ENCODE measurements around the gene FRRS1L.

FRRS1L gene

DNA sequence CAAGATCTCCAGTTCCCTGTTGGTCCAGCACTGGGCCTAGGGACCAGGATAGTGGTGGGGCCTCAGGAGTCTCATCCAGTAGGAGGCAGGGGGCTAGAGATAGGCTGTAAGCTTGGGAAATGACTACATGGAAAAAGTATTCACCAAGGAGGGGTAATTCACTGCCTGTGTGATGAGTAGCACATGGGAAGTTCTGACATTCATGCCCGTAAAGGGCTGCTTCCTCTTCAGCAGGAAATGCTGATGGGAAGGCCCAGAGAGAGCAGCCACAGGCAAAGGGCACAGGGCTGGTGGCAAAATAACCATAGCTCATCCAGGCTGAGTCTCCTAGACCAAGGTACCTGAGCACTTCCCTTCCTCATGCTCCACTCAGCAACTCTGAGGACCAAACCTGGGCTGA lies 23.1 kb upstream of the FRRS1L start:
- H3K4me3 ChIP-seq (replicated peaks in 1 of 2; ENCODE audit: low read depth in 2 of 2, low read length in 2 of 2), result no peak overlapping the region
- TF ChIP-seq, protein P1, sequence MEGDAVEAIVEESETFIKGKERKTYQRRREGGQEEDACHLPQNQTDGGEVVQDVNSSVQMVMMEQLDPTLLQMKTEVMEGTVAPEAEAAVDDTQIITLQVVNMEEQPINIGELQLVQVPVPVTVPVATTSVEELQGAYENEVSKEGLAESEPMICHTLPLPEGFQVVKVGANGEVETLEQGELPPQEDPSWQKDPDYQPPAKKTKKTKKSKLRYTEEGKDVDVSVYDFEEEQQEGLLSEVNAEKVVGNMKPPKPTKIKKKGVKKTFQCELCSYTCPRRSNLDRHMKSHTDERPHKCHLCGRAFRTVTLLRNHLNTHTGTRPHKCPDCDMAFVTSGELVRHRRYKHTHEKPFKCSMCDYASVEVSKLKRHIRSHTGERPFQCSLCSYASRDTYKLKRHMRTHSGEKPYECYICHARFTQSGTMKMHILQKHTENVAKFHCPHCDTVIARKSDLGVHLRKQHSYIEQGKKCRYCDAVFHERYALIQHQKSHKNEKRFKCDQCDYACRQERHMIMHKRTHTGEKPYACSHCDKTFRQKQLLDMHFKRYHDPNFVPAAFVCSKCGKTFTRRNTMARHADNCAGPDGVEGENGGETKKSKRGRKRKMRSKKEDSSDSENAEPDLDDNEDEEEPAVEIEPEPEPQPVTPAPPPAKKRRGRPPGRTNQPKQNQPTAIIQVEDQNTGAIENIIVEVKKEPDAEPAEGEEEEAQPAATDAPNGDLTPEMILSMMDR (IDR thresholded peaks at IDR 0.05; ENCODE audit: low read depth, low read length), result no peak
- peak; percentile 7 to 36 for DNase-seq (ENCODE audit: low read depth in 2 of 2)

- TF ChIP-seq, protein P1 (IDR thresholded peaks at IDR 0.05; ENCODE audit: low read depth, low read length), result no peak
- no peak for DNase-seq (ENCODE audit: low read depth in 2 of 2)
Measured at GRCh38 chr9:109186857-109187520, 19.9 kb upstream of the FRRS1L start.

DNA sequence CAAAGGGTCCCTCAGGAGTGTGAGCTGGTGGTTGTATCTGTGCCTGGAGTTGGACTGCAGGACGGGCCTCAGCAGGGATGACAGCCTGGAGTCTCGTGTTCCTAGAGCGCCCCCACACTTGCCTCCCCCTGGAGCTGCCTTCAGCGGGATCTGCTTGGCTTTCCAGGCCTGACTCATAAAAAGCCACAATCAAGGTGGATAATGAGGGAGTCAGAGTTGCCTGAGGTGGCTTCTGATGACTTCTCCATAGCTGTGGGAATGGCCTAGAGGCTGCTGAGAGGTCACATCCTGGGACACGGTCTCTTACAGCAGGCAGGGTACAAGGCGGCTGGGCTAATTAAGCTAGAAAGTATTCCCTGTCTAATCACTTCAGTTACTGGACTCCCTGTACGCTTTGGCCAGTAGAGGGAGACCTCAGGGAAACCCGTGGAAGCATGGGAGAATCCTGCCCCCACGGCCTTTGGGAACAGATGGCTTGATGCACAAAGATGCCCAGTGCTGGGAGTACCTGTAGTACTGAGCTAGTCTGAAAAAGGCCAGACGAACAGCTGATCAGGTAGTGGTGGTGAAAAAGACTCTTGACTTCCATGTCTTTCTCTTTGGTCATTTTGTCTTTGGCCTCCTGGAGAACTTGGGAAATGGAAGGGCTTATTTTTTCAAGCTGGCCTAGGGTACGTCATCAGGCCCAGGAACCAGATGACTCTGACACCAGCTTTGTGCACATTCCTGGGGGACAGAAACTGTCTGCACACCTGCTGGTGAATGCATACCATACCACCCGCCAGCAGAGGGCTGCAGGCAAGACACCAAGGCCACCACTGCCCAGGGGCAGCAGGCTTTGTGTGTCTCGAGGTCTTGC lies 16.1 kb upstream of the FRRS1L start:
- peak; percentile 33 to 48 for DNase-seq (ENCODE audit: low read depth in 2 of 2)
- H3K4me3 ChIP-seq (replicated peaks in 1 of 2; ENCODE audit: low read depth in 2 of 2, low read length in 2 of 2), result no peak overlapping the region
- TF ChIP-seq, protein P1 (IDR thresholded peaks at IDR 0.05; ENCODE audit: low read depth, low read length), result peak; percentile 63

More at GRCh38 chr9:109186857-109187520, 19.9 kb upstream of the FRRS1L start:
- H3K4me3 ChIP-seq (replicated peaks in 1 of 2; ENCODE audit: low read depth in 2 of 2, low read length in 2 of 2), result no peak overlapping the region

DNA sequence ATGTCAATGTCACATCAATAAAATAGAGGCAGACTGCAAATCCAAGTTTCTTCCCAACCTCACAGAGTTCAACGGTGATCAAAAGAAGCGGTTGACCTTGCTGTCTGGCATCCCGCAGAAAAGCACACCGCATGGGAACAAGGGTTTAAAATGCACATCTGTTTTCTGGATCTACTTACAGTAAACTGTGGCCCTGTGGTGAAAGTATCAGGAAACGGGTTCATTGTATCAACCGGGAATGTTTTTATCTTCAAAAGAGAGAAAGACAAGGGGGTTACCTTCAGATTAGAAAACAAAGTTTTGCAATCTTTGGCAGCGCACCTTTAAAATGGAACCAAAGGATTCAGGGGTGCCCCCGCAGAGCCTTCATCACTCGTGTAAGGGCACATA lies 15.5 kb upstream of the FRRS1L start:
- no peak for DNase-seq (ENCODE audit: low read depth in 2 of 2)

GRCh38 chr9:109181284-109181683 lies 14.2 kb upstream of the FRRS1L start:
- TF ChIP-seq, protein P1 (IDR thresholded peaks at IDR 0.05; ENCODE audit: low read depth, low read length), result no peak
- DNase-seq (ENCODE audit: low read depth in 2 of 2), result no peak
- H3K4me3 ChIP-seq (replicated peaks in 1 of 2; ENCODE audit: low read depth in 2 of 2, low read length in 2 of 2), result no peak overlapping the region

More for the DNA sequence above, 15.5 kb upstream of the FRRS1L start:
- TF ChIP-seq, protein P1 (IDR thresholded peaks at IDR 0.05; ENCODE audit: low read depth, low read length), result no peak
- H3K4me3 ChIP-seq (replicated peaks in 1 of 2; ENCODE audit: low read depth in 2 of 2, low read length in 2 of 2), result no peak overlapping the region

GRCh38 chr9:109179801-109180523 lies 12.9 kb upstream of the FRRS1L start:
- TF ChIP-seq, protein P1 (IDR thresholded peaks at IDR 0.05; ENCODE audit: low read depth, low read length), result no peak
- no peak overlapping the region for H3K4me3 ChIP-seq (replicated peaks in 1 of 2; ENCODE audit: low read depth in 2 of 2, low read length in 2 of 2)
- DNase-seq (ENCODE audit: low read depth in 2 of 2), result no peak
